Neural cell (in vitro differentiated cells): Measurements from ENCODE around the gene SBNO2. TPM values are rescaled to one million over a fixed set of nuclear protein-coding genes. Genes with fewer than 3 reads are reported as not detected.

Experiments
- H2AFZ ChIP-seq: fragments of 200-600, 300-800 bp; sonication (generic), shearing (Covaris generic); 2 replicates; pipeline ENCODE4 v1.6.0; 2014; ENCODE audit warnings: low read depth, mild to moderate bottlenecking, antibody characterized with exemption, low read length, moderate library complexity
- H3F3A ChIP-seq: fragments of 200-600 bp; shearing (Covaris generic); 2 replicates; pipeline ENCODE4 v1.6.1; 2016; ENCODE audit warnings: mild to moderate bottlenecking, moderate library complexity, mixed read lengths, antibody characterized with exemption, low read length; ENCODE audit not compliant: insufficient read depth, poor library complexity, severe bottlenecking
- H3K27ac ChIP-seq: fragments of 200-600, 300-800 bp; sonication (generic), shearing (Covaris generic); 2 replicates; pipeline ENCODE4 v1.5.1; 2014; ENCODE audit warnings: mild to moderate bottlenecking, low read length, moderate library complexity
- H3K27me3 ChIP-seq: fragments of 300-800, 200-600 bp; sonication (generic), shearing (Covaris generic); 2 replicates; pipeline ENCODE4 v1.6.0; 2014; ENCODE audit warnings: mild to moderate bottlenecking, low read depth, low read length, moderate library complexity; ENCODE audit not compliant: insufficient read depth
- H3K36me3 ChIP-seq: fragments of 300-800, 200-600 bp; sonication (generic), shearing (Covaris generic); 2 replicates; pipeline ENCODE4 v1.5.1; 2014; ENCODE audit warnings: mild to moderate bottlenecking, antibody characterized with exemption, low read length, moderate library complexity; ENCODE audit not compliant: insufficient read depth
- H3K4me2 ChIP-seq: fragments of 300-800, 200-600 bp; sonication (generic), shearing (Covaris generic); 2 replicates; pipeline ENCODE4 v1.6.0; 2014; ENCODE audit warnings: mild to moderate bottlenecking, low read length
- H3K4me3 ChIP-seq: fragments of 300-800, 200-600 bp; sonication (generic), shearing (Covaris generic); 2 replicates; pipeline ENCODE4 v1.5.1; 2014; ENCODE audit warnings: mild to moderate bottlenecking, low read length, moderate library complexity
- H3K79me2 ChIP-seq: fragments of 200-600 bp; shearing (Covaris generic); replicated peaks from 2 replicates; pipeline ENCODE4 v1.6.0; 2014; ENCODE audit warnings: mild to moderate bottlenecking, low read length, moderate library complexity; ENCODE audit not compliant: insufficient read depth
- H3K9ac ChIP-seq: fragments of 300-800, 200-600 bp; sonication (generic), shearing (Covaris generic); 2 replicates; pipeline ENCODE4 v1.6.1; 2016; ENCODE audit warnings: mild to moderate bottlenecking, low read length, mixed read lengths
- H3K9me2 ChIP-seq: fragments of 200-600 bp; shearing (Covaris generic); 2 replicates; pipeline ENCODE4 v1.6.1; 2016; ENCODE audit warnings: mild to moderate bottlenecking, low read length, mixed read lengths; ENCODE audit not compliant: insufficient read depth
- H3K9me3 ChIP-seq: fragments of 200-600, 300-800 bp; sonication (generic), shearing (Covaris generic); 2 replicates; pipeline ENCODE4 v1.6.1; 2016; ENCODE audit warnings: mild to moderate bottlenecking, mixed run types, low read length, moderate library complexity, mixed read lengths
- H4K20me1 ChIP-seq: fragments of 200-600 bp; shearing (Covaris generic); 2 replicates; pipeline ENCODE4 v1.6.1; 2016; ENCODE audit warnings: mild to moderate bottlenecking, mixed run types; ENCODE audit not compliant: insufficient read depth
- CTCF ChIP-seq: fragments of 450-650 bp; IDR thresholded peaks from 2 replicates; pipeline ENCODE4 v1.5.1; 2014; ENCODE audit warnings: antibody characterized with exemption, mild to moderate bottlenecking, moderate library complexity; ENCODE audit not compliant: poor library complexity, severe bottlenecking
- EP300 ChIP-seq: fragments of 450-650 bp; conservative IDR thresholded peaks from 2 replicates; pipeline ENCODE4 v1.6.1; 2014; ENCODE audit warnings: antibody characterized with exemption, mild to moderate bottlenecking, moderate library complexity; ENCODE audit not compliant: poor library complexity, severe bottlenecking
- EZH2 ChIP-seq: fragments of 200-600, 300-800 bp; shearing (Covaris generic), sonication (generic); IDR thresholded peaks from 2 replicates; pipeline ENCODE4 v1.6.1; 2014; ENCODE audit warnings: antibody characterized with exemption, low read length, borderline replicate concordance, mild to moderate bottlenecking; ENCODE audit not compliant: insufficient read depth, poor library complexity, severe bottlenecking
- MXI1 ChIP-seq: fragments of 450-650 bp; conservative IDR thresholded peaks from 2 replicates; pipeline ENCODE4 v1.6.1; 2014; ENCODE audit warnings: antibody characterized with exemption, mild to moderate bottlenecking; ENCODE audit not compliant: poor library complexity, severe bottlenecking
- REST ChIP-seq: IDR thresholded peaks from 2 replicates; pipeline ENCODE4 v1.6.1; 2012; ENCODE audit warnings: borderline replicate concordance
- SMC3 ChIP-seq: fragments of 450-650 bp; conservative IDR thresholded peaks from 2 replicates; pipeline ENCODE4 v1.6.1; 2014; ENCODE audit warnings: antibody characterized with exemption, mild to moderate bottlenecking, moderate library complexity; ENCODE audit not compliant: poor library complexity
- TAF1 ChIP-seq: IDR thresholded peaks from 2 replicates; pipeline ENCODE4 v1.6.1; 2012; ENCODE audit warnings: low read depth
- polyA plus RNA-seq: library from polyadenylated mRNA; depleted of rRNA; stranded (reverse); fragments of >200 nt; gene quantifications from 2 replicates; pipeline ENCODE4 v1.2.3, GENCODE V29; 2014

The SBNO2 gene
- polyA plus RNA-seq, 1 donor from 2014 or later: 4.8 TPM

- Histone ChIP-seq H3K4me2 (no peak overlapping the region), H3K9ac (no peak overlapping the region), H3K27me3 (no peaks in the 10 kb centered on the region), H3K9me3 (no peaks in the 10 kb centered on the region), H3F3A (no peaks in the 10 kb centered on the region), H3K27ac (no peak overlapping the region), H3K79me2 (peaks cover 22% of the 10 kb centered on the region), H2AFZ (no peak overlapping the region), H3K9me2 (no peaks in the 10 kb centered on the region), H3K4me3 (no peak overlapping the region), H4K20me1 (no peaks in the 10 kb centered on the region), H3K36me3 (no peaks in the 10 kb centered on the region)
- no peak for TF ChIP-seq SMC3
- TF ChIP-seq CTCF: no peak
- TF ChIP-seq EZH2: no peak
- no peak for TF ChIP-seq TAF1
- TF ChIP-seq REST: no peak
- TF ChIP-seq MXI1: no peak
- TF ChIP-seq EP300: no peak
These were observed 41.0 kb upstream of the SBNO2 start for GRCh38 chr19:1214862-1215731.

- no peak overlapping the region for H2AFZ ChIP-seq
- H3K79me2 ChIP-seq: peaks cover 29% of the 10 kb centered on the region
- H3K27ac ChIP-seq: no peak overlapping the region
- H3K27me3 ChIP-seq: no peaks in the 10 kb centered on the region
- H3F3A ChIP-seq: no peaks in the 10 kb centered on the region
- H4K20me1 ChIP-seq: no peaks in the 10 kb centered on the region
- no peak overlapping the region for H3K9ac ChIP-seq
- no peaks in the 10 kb centered on the region for H3K36me3 ChIP-seq
- no peaks in the 10 kb centered on the region for H3K9me2 ChIP-seq
- no peak overlapping the region for H3K4me3 ChIP-seq
- no peaks in the 10 kb centered on the region for H3K9me3 ChIP-seq
- no peak overlapping the region for H3K4me2 ChIP-seq
- TF ChIP-seq MXI1: no peak
- no peak for TF ChIP-seq REST
- no peak for TF ChIP-seq EP300
- TF ChIP-seq TAF1: no peak
These were observed 40.3 kb upstream of the SBNO2 start for GRCh38 chr19:1214299-1214861.
